Measurements from ENCODE around the gene E4F1.
A peak's percentile ranks its signal among the peaks of the same experiment; 100 is the strongest.

Gene E4F1

DNA sequence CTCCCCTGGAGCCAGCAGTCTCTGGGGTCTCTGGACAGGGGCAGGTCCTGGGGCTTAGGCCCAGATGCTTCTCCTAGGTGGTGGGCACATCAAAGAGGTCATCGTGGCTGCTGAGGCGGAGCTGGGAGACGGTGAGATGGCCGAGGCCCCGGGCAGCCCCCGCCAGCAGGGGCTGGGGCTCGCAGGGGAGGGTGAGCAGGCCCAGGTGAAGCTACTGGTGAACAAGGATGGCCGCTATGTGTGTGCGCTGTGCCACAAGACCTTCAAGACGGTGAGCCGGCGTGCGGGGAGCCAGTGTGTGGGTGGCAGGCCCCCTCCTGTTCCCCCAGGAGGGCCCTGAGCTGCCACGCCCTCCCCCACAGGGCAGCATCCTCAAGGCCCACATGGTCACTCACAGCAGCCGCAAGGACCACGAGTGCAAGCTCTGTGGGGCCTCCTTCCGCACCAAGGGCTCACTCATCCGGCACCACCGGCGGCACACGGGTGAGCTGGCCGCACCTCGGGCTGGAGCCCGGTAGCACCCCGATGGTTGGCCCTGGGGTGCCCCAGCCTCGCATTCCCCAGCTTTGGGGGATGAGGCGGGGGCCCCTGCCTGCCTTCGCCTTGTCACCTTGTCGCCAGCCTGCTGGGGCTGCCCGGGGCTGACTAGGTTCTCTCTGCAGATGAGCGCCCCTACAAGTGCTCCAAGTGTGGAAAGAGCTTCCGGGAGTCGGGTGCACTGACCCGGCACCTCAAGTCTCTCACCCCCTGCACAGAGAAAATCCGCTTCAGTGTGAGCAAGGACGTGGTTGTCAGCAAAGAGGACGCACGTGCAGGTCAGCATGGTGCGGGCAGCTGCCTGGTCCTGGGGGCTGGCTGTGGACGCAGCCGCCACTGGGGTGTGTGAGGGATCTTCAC lies 9.0 kb downstream of the E4F1 start:
- no peak overlapping the region for H3K4me3 ChIP-seq (ENCODE audit: insufficient read length, low read depth)
- peaks cover 22% of the 10 kb centered on the region for H3K4me1 ChIP-seq (ENCODE audit: insufficient read depth, insufficient read length)
- TF ChIP-seq ZNF274 (IDR thresholded peaks at IDR 0.05; ENCODE audit: low read depth, low read length) (no peak), YY1 (IDR thresholded peaks at IDR 0.05; ENCODE audit: insufficient read depth, insufficient read length) (no peak), SUZ12 (IDR thresholded peaks at IDR 0.05; ENCODE audit: extremely low read depth, insufficient read depth, insufficient read length) (no peak)
- no peak overlapping the region for H3K9ac ChIP-seq (ENCODE audit: insufficient read length, low read depth)
- no peaks in the 10 kb centered on the region for H3K27me3 ChIP-seq (ENCODE audit: insufficient read depth, insufficient read length)
- no peaks in the 10 kb centered on the region for H3K9me3 ChIP-seq (ENCODE audit: insufficient read depth, low read length)
- DNase-seq (ENCODE audit: low read depth, low spot score) = no peak
- peaks cover 86% of the 10 kb centered on the region for H3K36me3 ChIP-seq (ENCODE audit: insufficient read depth, insufficient read length, low read length)

DNA sequence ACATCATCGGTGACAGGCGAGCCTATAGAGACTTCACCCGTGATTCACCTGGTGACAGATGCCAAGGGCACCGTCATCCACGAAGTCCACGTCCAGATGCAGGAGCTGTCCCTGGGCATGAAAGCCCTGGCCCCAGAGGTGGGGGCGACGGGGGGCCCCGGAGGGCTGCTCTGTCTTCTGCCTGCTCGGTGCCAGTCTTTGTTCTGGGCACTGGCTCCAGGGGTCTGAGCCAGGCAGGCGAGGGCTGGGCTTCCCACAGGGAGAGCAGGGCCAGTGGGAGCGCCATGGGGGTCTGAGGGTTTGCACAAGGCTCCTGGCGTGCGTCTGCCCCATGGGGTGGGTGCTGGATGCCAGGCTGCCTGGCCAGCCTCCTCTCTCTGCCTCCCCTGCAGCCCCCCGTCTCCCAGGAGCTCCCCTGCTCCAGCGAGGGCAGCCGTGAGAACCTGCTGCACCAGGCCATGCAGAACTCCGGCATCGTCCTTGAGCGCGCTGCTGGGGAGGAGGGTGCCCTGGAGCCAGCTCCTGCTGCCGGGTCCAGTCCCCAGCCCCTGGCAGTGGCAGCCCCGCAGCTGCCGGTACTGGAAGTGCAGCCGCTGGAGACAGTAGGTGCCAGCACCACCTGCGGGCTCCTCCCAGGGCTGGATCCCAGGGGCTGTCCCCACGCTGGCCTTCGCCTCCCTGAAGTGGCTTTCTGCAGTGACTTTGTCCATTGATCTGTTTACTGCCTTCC lies 9.8 kb downstream of the E4F1 start:
- Histone ChIP-seq H3K36me3 (ENCODE audit: insufficient read depth, insufficient read length, low read length) (peaks cover 88% of the 10 kb centered on the region), H3K27me3 (ENCODE audit: insufficient read depth, insufficient read length) (no peaks in the 10 kb centered on the region)
- TF ChIP-seq YY1 (IDR thresholded peaks at IDR 0.05; ENCODE audit: insufficient read depth, insufficient read length) = no peak
- no peak for TF ChIP-seq ZNF274 (IDR thresholded peaks at IDR 0.05; ENCODE audit: low read depth, low read length)
- no peak for TF ChIP-seq SUZ12 (IDR thresholded peaks at IDR 0.05; ENCODE audit: extremely low read depth, insufficient read depth, insufficient read length)

GRCh38 chr16:2233872-2234812 lies 10.8 kb downstream of the E4F1 start:
- Histone ChIP-seq H3K9me3 (ENCODE audit: insufficient read depth, low read length) (no peaks in the 10 kb centered on the region), H3K9ac (ENCODE audit: insufficient read length, low read depth) (no peak overlapping the region), H3K4me3 (ENCODE audit: insufficient read length, low read depth) (no peak overlapping the region), H3K4me1 (ENCODE audit: insufficient read depth, insufficient read length) (peaks cover 26% of the 10 kb centered on the region), H3K36me3 (ENCODE audit: insufficient read depth, insufficient read length, low read length) (peaks cover 84% of the 10 kb centered on the region), H3K27me3 (ENCODE audit: insufficient read depth, insufficient read length) (no peaks in the 10 kb centered on the region)
- no peak for DNase-seq (ENCODE audit: low read depth, low spot score)
- TF ChIP-seq ZNF274 (IDR thresholded peaks at IDR 0.05; ENCODE audit: low read depth, low read length) (no peak), YY1 (IDR thresholded peaks at IDR 0.05; ENCODE audit: insufficient read depth, insufficient read length) (no peak), SUZ12 (IDR thresholded peaks at IDR 0.05; ENCODE audit: extremely low read depth, insufficient read depth, insufficient read length) (no peak)

More for the DNA sequence above, 9.8 kb downstream of the E4F1 start:
- Histone ChIP-seq H3K9me3 (ENCODE audit: insufficient read depth, low read length) (no peaks in the 10 kb centered on the region), H3K4me3 (ENCODE audit: insufficient read length, low read depth) (no peak overlapping the region), H3K9ac (ENCODE audit: insufficient read length, low read depth) (no peak overlapping the region), H3K4me1 (ENCODE audit: insufficient read depth, insufficient read length) (peaks cover 22% of the 10 kb centered on the region)
- DNase-seq (ENCODE audit: low read depth, low spot score) = no peak

DNA sequence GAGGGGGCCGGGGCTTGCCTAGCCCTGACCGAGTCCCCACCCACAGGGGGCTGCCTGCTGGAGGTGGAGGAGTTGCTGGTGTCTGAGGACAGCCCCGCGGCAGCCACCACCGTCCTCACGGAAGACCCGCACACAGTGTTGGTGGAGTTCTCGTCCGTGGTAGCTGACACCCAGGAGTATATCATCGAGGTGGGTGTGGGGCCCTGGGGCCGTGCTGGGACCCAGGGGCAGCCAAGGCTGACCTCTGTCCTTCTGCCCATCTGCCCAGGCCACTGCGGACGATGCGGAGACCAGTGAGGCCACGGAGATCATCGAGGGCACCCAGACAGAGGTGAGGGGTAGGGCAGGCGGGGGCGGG lies 11.4 kb downstream of the E4F1 start:
- Histone ChIP-seq H3K4me1 (ENCODE audit: insufficient read depth, insufficient read length) (peaks cover 25% of the 10 kb centered on the region), H3K27me3 (ENCODE audit: insufficient read depth, insufficient read length) (no peaks in the 10 kb centered on the region), H3K4me3 (ENCODE audit: insufficient read length, low read depth) (no peak overlapping the region), H3K36me3 (ENCODE audit: insufficient read depth, insufficient read length, low read length) (peaks cover 84% of the 10 kb centered on the region), H3K9ac (ENCODE audit: insufficient read length, low read depth) (no peak overlapping the region), H3K9me3 (ENCODE audit: insufficient read depth, low read length) (no peaks in the 10 kb centered on the region)
- DNase-seq (ENCODE audit: low read depth, low spot score) = no peak
- TF ChIP-seq ZNF274 (IDR thresholded peaks at IDR 0.05; ENCODE audit: low read depth, low read length) (no peak), YY1 (IDR thresholded peaks at IDR 0.05; ENCODE audit: insufficient read depth, insufficient read length) (no peak), SUZ12 (IDR thresholded peaks at IDR 0.05; ENCODE audit: extremely low read depth, insufficient read depth, insufficient read length) (no peak)

- Histone ChIP-seq H3K27me3 (ENCODE audit: insufficient read depth, insufficient read length) (no peaks in the 10 kb centered on the region), H3K36me3 (ENCODE audit: insufficient read depth, insufficient read length, low read length) (peaks cover 83% of the 10 kb centered on the region), H3K4me1 (ENCODE audit: insufficient read depth, insufficient read length) (peaks cover 23% of the 10 kb centered on the region), H3K9me3 (ENCODE audit: insufficient read depth, low read length) (no peaks in the 10 kb centered on the region), H3K9ac (ENCODE audit: insufficient read length, low read depth) (no peak overlapping the region), H3K4me3 (ENCODE audit: insufficient read length, low read depth) (no peak overlapping the region)
- DNase-seq (ENCODE audit: low read depth, low spot score) = no peak
- no peak for TF ChIP-seq SUZ12 (IDR thresholded peaks at IDR 0.05; ENCODE audit: extremely low read depth, insufficient read depth, insufficient read length)
- TF ChIP-seq YY1 (IDR thresholded peaks at IDR 0.05; ENCODE audit: insufficient read depth, insufficient read length) = no peak
- TF ChIP-seq ZNF274 (IDR thresholded peaks at IDR 0.05; ENCODE audit: low read depth, low read length) = no peak
These were observed 11.9 kb downstream of the E4F1 start for GRCh38 chr16:2235234-2235651.

- no peak for DNase-seq (ENCODE audit: low read depth, low spot score)
- Histone ChIP-seq H3K9me3 (ENCODE audit: insufficient read depth, low read length) (no peaks in the 10 kb centered on the region), H3K27me3 (ENCODE audit: insufficient read depth, insufficient read length) (no peaks in the 10 kb centered on the region), H3K4me1 (ENCODE audit: insufficient read depth, insufficient read length) (peaks cover 23% of the 10 kb centered on the region), H3K9ac (ENCODE audit: insufficient read length, low read depth) (peak overlapping the region; percentile 77), H3K36me3 (ENCODE audit: insufficient read depth, insufficient read length, low read length) (peaks cover 82% of the 10 kb centered on the region), H3K4me3 (ENCODE audit: insufficient read length, low read depth) (no peak overlapping the region)
- no peak for TF ChIP-seq SUZ12 (IDR thresholded peaks at IDR 0.05; ENCODE audit: extremely low read depth, insufficient read depth, insufficient read length)
- no peak for TF ChIP-seq YY1 (IDR thresholded peaks at IDR 0.05; ENCODE audit: insufficient read depth, insufficient read length)
- no peak for TF ChIP-seq ZNF274 (IDR thresholded peaks at IDR 0.05; ENCODE audit: low read depth, low read length)
These were observed 12.4 kb downstream of the E4F1 start for GRCh38 chr16:2235695-2236336.
